ENCODE data around the gene CLCN5.

Gene CLCN5

GRCh38 chrX:49922291-49923241 lies at the start of gene CLCN5:
TSS of gene CLCN5 (plus strand) at chrX:49922596. CDS start at chrX:49925299, 2,703 bp downstream.
- no peaks in the 10 kb centered on the region for H3K9me3 ChIP-seq (ENCODE audit: control insufficient read depth, insufficient read depth, low read length)
- H3K9ac ChIP-seq (ENCODE audit: low read depth, low read length), result peak within 1 kb of the TSS; percentile 49
- peaks cover 10% of the 10 kb centered on the region; the same call in 1 of the 2 replicates for H3K4me1 ChIP-seq (ENCODE audit: insufficient read depth, low read length)
- H3K36me3 ChIP-seq (ENCODE audit: insufficient read depth, low read length), result no peaks in the 10 kb centered on the region

GRCh38 chrX:49876750-49877149 lies 45.6 kb upstream of the CLCN5 start:
- Histone ChIP-seq H3K36me3 (ENCODE audit: insufficient read depth, low read length) (no peaks in the 10 kb centered on the region; the same call in 1 of the 2 replicates), H3K9ac (ENCODE audit: low read depth, low read length) (no peak overlapping the region), H3K4me1 (ENCODE audit: insufficient read depth, low read length) (no peaks in the 10 kb centered on the region), H3K9me3 (ENCODE audit: control insufficient read depth, insufficient read depth, low read length) (no peaks in the 10 kb centered on the region)

DNA sequence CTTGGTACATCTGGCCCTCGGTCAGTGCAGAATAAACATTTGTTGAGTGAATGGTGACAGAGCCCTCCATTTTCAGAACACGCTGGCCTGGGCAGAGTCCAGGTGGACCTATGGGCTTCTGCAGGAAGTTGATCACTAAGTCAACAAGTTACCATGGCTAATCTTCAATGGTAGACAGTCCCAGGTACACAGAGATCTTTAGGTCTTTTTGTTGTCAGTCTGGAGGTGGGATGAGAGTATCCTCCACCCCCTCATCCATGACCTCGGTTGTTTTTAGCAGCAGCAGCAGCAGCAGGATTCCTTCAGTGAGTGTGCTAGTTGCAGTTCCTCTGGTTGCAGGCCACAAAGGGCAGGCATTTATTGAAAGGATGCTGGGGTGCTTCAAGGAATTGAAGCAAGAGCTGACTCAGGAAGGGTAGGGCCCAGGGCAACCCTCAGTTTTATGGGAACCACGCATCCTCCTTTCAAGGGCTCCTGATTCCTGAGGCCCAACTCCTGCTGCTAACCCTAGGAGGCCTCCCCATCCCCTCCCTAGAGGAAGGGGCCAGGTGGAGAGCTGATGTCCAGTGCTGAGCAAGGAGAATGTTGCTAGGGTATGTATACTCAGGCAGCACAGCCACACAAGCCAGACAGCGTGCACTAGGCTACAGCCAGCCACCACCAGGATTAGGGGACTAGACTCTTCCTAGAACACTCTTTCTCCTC lies 44.8 kb upstream of the CLCN5 start:
- Histone ChIP-seq H3K4me1 (ENCODE audit: insufficient read depth, low read length) (no peaks in the 10 kb centered on the region), H3K36me3 (ENCODE audit: insufficient read depth, low read length) (no peaks in the 10 kb centered on the region; the same call in 1 of the 2 replicates), H3K9ac (ENCODE audit: low read depth, low read length) (no peak overlapping the region), H3K9me3 (ENCODE audit: control insufficient read depth, insufficient read depth, low read length) (no peaks in the 10 kb centered on the region)

DNA sequence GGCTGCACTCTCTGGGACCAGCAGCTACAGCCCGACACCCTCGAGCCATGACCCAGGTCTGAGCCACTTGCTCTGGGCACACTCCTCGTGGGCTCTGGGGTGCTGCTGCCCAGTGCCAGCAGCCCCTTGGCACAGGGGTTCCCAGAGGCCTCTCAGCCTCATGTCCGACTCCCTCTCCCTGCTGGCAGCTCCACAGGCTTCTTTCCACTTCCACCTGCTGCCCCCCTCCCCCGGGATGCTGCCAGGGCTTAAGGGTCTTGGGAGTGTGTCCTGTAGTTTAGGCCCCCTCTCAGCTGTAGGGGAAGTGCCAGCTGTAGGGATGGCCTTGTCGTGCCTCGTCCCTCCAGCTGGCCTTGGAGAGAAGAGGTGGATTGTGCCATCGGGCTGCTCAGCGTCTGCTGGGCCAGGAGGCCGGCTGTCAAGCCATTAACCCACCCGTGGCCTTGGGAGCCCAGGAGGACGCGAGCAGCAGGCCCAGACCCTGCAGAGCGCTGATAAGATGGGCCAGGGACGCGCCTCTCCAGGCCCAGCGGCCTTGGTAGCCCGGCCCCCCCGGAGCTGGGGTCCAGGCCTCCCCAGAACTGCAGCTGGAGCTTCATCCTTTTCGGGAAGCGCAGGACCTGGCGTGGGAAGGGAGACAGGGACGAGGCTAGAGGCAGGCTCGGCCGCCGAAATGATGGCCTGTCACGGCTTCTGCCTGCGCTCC lies 44.1 kb upstream of the CLCN5 start:
- H3K4me1 ChIP-seq (ENCODE audit: insufficient read depth, low read length), result no peaks in the 10 kb centered on the region
- no peaks in the 10 kb centered on the region; the same call in 1 of the 2 replicates for H3K36me3 ChIP-seq (ENCODE audit: insufficient read depth, low read length)
- H3K9me3 ChIP-seq (ENCODE audit: control insufficient read depth, insufficient read depth, low read length), result no peaks in the 10 kb centered on the region
- peak overlapping the region; percentile 85 for H3K9ac ChIP-seq (ENCODE audit: low read depth, low read length)

- Histone ChIP-seq H3K9ac (ENCODE audit: low read depth, low read length) (peak within 1 kb of the TSS; percentile 85), H3K9me3 (ENCODE audit: control insufficient read depth, insufficient read depth, low read length) (no peaks in the 10 kb centered on the region), H3K4me1 (ENCODE audit: insufficient read depth, low read length) (no peaks in the 10 kb centered on the region), H3K36me3 (ENCODE audit: insufficient read depth, low read length) (no peaks in the 10 kb centered on the region; the same call in 1 of the 2 replicates)
These were observed 43.4 kb upstream of the CLCN5 start, which contains the start of gene USP27X for GRCh38 chrX:49878834-49879655. TSS of gene USP27X (plus strand) at chrX:49879484. CDS start at chrX:49880308, 824 bp downstream.

DNA sequence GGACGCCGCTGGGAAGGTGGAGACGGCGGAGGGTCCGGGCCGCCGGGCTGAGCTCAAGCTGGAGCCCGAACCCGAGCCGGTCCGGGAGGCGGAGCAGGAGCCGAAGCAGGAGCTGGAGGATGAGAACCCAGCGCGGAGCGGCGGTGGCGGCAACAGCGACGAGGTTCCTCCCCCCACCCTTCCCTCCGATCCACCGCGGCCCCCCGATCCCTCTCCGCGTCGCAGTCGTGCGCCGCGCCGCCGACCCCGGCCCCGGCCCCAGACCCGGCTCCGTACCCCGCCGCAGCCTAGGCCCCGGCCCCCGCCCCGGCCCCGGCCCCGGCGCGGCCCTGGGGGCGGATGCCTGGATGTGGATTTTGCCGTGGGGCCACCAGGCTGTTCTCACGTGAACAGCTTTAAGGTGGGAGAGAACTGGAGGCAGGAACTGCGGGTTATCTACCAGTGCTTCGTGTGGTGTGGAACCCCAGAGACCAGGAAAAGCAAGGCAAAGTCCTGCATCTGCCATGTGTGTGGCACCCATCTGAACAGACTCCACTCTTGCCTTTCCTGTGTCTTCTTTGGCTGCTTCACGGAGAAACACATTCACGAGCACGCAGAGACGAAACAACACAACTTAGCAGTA lies 42.6 kb upstream of the CLCN5 start:
- Histone ChIP-seq H3K36me3 (ENCODE audit: insufficient read depth, low read length) (no peaks in the 10 kb centered on the region; the same call in 1 of the 2 replicates), H3K9me3 (ENCODE audit: control insufficient read depth, insufficient read depth, low read length) (no peaks in the 10 kb centered on the region), H3K9ac (ENCODE audit: low read depth, low read length) (peak overlapping the region; percentile 85), H3K4me1 (ENCODE audit: insufficient read depth, low read length) (no peaks in the 10 kb centered on the region; the same call in 1 of the 2 replicates)

GRCh38 chrX:49880668-49881067 lies 41.7 kb upstream of the CLCN5 start:
- no peaks in the 10 kb centered on the region; the same call in 1 of the 2 replicates for H3K36me3 ChIP-seq (ENCODE audit: insufficient read depth, low read length)
- H3K4me1 ChIP-seq (ENCODE audit: insufficient read depth, low read length), result no peaks in the 10 kb centered on the region; the same call in 1 of the 2 replicates
- no peaks in the 10 kb centered on the region for H3K9me3 ChIP-seq (ENCODE audit: control insufficient read depth, insufficient read depth, low read length)
- no peak overlapping the region for H3K9ac ChIP-seq (ENCODE audit: low read depth, low read length)

- no peaks in the 10 kb centered on the region; the same call in 1 of the 2 replicates for H3K4me1 ChIP-seq (ENCODE audit: insufficient read depth, low read length)
- no peaks in the 10 kb centered on the region for H3K9me3 ChIP-seq (ENCODE audit: control insufficient read depth, insufficient read depth, low read length)
- no peak overlapping the region for H3K9ac ChIP-seq (ENCODE audit: low read depth, low read length)
- no peaks in the 10 kb centered on the region; the same call in 1 of the 2 replicates for H3K36me3 ChIP-seq (ENCODE audit: insufficient read depth, low read length)
These were observed 38.0 kb upstream of the CLCN5 start for GRCh38 chrX:49884290-49884862.

DNA sequence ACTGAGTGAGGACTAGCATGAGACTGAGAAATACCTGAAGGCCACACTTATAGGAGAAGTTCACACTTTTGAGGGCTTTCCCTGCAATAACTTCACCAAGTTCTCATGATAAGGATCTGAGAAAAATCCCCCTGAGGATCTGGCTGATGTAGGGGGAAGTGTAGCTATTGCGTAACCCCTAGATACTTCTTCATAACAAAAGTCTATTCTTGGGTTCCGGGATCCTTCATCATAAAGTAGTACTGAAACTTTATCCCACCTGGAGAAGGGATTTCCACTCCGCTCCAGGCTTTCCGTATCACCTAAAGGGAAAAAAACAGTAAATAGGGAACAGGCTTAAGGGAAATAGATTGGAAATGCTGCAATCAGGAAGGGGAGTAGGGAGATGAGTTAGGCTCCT lies 29.9 kb upstream of the CLCN5 start:
- peaks cover 2% of the 10 kb centered on the region; the same call in 1 of the 2 replicates for H3K9me3 ChIP-seq (ENCODE audit: control insufficient read depth, insufficient read depth, low read length)
- H3K4me1 ChIP-seq (ENCODE audit: insufficient read depth, low read length), result 0 out of 2 replicates have a peak, but pooled peaks cover 4% of the 10 kb centered on the region
- no peaks in the 10 kb centered on the region for H3K36me3 ChIP-seq (ENCODE audit: insufficient read depth, low read length)
- H3K9ac ChIP-seq (ENCODE audit: low read depth, low read length), result no peak overlapping the region

DNA sequence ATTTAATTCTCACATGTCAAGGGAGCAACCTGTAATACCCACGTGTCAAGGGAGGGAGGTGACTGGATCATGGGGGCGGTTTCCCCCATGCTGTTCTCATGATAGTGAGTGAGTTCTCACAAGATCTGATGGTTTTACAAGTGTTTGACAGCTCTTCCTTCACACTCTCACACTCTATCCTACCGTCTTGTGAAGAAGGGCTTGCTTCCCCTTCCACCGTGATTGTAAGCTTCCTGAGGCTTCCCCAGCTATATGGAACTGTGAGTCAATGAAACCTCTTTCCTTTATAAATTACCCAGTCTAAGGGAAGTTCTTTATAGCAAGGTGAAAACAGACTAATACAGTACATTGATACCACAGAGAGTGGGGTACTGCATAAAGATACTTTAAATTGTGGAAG lies 25.4 kb upstream of the CLCN5 start:
- no peak overlapping the region for H3K9ac ChIP-seq (ENCODE audit: low read depth, low read length)
- peaks cover 4% of the 10 kb centered on the region; the same call in 1 of the 2 replicates for H3K4me1 ChIP-seq (ENCODE audit: insufficient read depth, low read length)
- no peaks in the 10 kb centered on the region for H3K36me3 ChIP-seq (ENCODE audit: insufficient read depth, low read length)
- H3K9me3 ChIP-seq (ENCODE audit: control insufficient read depth, insufficient read depth, low read length), result peaks cover 2% of the 10 kb centered on the region; the same call in 1 of the 2 replicates

DNA sequence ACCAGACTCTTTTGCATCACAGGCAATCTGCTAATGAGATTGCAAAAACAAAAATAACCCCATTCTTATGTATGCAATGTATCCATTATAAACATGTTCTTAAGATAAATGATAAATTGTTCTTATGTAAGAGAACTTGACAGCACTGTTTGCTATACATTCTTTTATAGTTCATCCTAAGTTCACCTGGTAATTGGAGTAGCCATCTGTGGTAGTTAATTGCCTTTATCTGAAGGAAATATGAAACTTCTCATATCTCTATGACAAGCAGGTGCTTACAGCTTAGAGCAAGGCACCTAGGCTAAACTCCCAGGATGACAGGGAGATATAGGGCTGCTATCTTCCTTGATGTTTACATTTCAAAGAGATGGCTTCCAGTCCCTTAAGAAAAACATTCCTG lies 21.3 kb upstream of the CLCN5 start:
- no peaks in the 10 kb centered on the region for H3K36me3 ChIP-seq (ENCODE audit: insufficient read depth, low read length)
- H3K9me3 ChIP-seq (ENCODE audit: control insufficient read depth, insufficient read depth, low read length), result peaks cover 2% of the 10 kb centered on the region; the same call in 1 of the 2 replicates
- no peaks in the 10 kb centered on the region; the same call in 1 of the 2 replicates for H3K4me1 ChIP-seq (ENCODE audit: insufficient read depth, low read length)
- no peak overlapping the region for H3K9ac ChIP-seq (ENCODE audit: low read depth, low read length)

DNA sequence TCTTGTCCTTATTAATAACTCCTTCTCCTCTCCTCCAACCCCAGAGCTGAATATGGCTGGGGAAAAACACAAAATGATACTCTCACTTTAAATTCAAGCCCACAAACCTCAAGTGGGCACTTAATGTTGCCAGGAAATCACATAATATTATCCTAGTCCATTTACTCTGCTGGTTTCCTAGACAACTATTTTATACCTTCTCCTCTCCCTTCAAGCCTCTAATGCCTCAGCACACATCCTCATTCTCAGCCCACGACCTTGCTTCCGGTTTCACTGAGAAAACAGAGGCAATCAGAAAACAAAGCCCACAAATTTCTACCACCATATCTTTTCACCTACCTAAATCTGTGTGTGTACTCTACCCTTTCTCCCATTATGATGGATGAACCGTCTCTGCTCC lies 12.1 kb upstream of the CLCN5 start:
- H3K36me3 ChIP-seq (ENCODE audit: insufficient read depth, low read length), result no peaks in the 10 kb centered on the region

GRCh38 chrX:49912086-49912485 lies 10.3 kb upstream of the CLCN5 start:
- no peaks in the 10 kb centered on the region for H3K36me3 ChIP-seq (ENCODE audit: insufficient read depth, low read length)
- H3K9ac ChIP-seq (ENCODE audit: low read depth, low read length), result no peak overlapping the region
- H3K9me3 ChIP-seq (ENCODE audit: control insufficient read depth, insufficient read depth, low read length), result no peaks in the 10 kb centered on the region
- no peaks in the 10 kb centered on the region for H3K4me1 ChIP-seq (ENCODE audit: insufficient read depth, low read length)

More for the DNA sequence above, 12.1 kb upstream of the CLCN5 start:
- Histone ChIP-seq H3K9ac (ENCODE audit: low read depth, low read length) (no peak overlapping the region), H3K9me3 (ENCODE audit: control insufficient read depth, insufficient read depth, low read length) (no peaks in the 10 kb centered on the region), H3K4me1 (ENCODE audit: insufficient read depth, low read length) (no peaks in the 10 kb centered on the region)
